HL-60 (cell line): Measurements from ENCODE around the gene TNIK.

Experiments used
- GABPA ChIP-seq: IDR thresholded peaks from 2 replicates; pipeline ENCODE4 v1.6.1; 2012; ENCODE audit warnings: low read depth
- POLR2AphosphoS5 ChIP-seq: IDR thresholded peaks from 2 replicates; pipeline ENCODE4 v1.6.1; 2012; ENCODE audit warnings: low read depth
- SPI1 ChIP-seq: IDR thresholded peaks from 2 replicates; pipeline ENCODE4 v1.6.1; 2012; ENCODE audit warnings: low read depth, mild to moderate bottlenecking, borderline replicate concordance
- TF ChIP-seq, protein P1 (sequence below): IDR thresholded peaks from one replicate; pipeline ENCODE4 v1.5.1; 2011; ENCODE audit warnings: low read length, control low read depth, inconsistent platforms; ENCODE audit not compliant: insufficient read depth

- no peak for TF ChIP-seq GABPA
- TF ChIP-seq, protein P1, sequence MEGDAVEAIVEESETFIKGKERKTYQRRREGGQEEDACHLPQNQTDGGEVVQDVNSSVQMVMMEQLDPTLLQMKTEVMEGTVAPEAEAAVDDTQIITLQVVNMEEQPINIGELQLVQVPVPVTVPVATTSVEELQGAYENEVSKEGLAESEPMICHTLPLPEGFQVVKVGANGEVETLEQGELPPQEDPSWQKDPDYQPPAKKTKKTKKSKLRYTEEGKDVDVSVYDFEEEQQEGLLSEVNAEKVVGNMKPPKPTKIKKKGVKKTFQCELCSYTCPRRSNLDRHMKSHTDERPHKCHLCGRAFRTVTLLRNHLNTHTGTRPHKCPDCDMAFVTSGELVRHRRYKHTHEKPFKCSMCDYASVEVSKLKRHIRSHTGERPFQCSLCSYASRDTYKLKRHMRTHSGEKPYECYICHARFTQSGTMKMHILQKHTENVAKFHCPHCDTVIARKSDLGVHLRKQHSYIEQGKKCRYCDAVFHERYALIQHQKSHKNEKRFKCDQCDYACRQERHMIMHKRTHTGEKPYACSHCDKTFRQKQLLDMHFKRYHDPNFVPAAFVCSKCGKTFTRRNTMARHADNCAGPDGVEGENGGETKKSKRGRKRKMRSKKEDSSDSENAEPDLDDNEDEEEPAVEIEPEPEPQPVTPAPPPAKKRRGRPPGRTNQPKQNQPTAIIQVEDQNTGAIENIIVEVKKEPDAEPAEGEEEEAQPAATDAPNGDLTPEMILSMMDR: no peak
- TF ChIP-seq POLR2AphosphoS5: no peak
- TF ChIP-seq SPI1: no peak
These were observed 139.3 kb downstream of the TNIK start for GRCh38 chr3:171320750-171321558.
